Activated CD4-positive, CD25-positive, alpha-beta regulatory T cell (primary cell): ENCODE measurements around the gene HOXA13.

ENCODE experiments used
- DNase-seq, 4 experiments: peaks; one replicate each; lab custom pipeline; 2025; lab: John Stamatoyannopoulos, UW

The HOXA13 gene

GRCh38 chr7:27207348-27207985, 7.6 kb upstream of the HOXA13 start:
- no peak for DNase-seq

- no peak for DNase-seq
Observed at GRCh38 chr7:27205325-27206280, 5.7 kb upstream of the HOXA13 start.

- no peak for DNase-seq
Observed at GRCh38 chr7:27204851-27205322, 5.0 kb upstream of the HOXA13 start.

- no peak for DNase-seq
Observed at GRCh38 chr7:27203964-27204594, 4.2 kb upstream of the HOXA13 start.

- DNase-seq = no peak
Observed at GRCh38 chr7:27203365-27203953, 3.6 kb upstream of the HOXA13 start.

- no peak for DNase-seq
Observed at GRCh38 chr7:27202862-27203134, 2.9 kb upstream of the HOXA13 start.

GRCh38 chr7:27202018-27202861, 2.3 kb upstream of the HOXA13 start:
- no peak for DNase-seq

GRCh38 chr7:27201580-27202017, 1.7 kb upstream of the HOXA13 start:
- DNase-seq = no peak

- no peak for DNase-seq
Observed at GRCh38 chr7:27200761-27201579, 1.1 kb upstream of the HOXA13 start.

GRCh38 chr7:27198871-27199801, 755 bp downstream of the HOXA13 start:
- DNase-seq = no peak

- DNase-seq = no peak
Observed at GRCh38 chr7:27198138-27198841, 1.6 kb downstream of the HOXA13 start.

GRCh38 chr7:27197137-27198042, 2.5 kb downstream of the HOXA13 start:
- DNase-seq = no peak

GRCh38 chr7:27196287-27196767, 3.6 kb downstream of the HOXA13 start:
- peak; percentile 62 to 76 (median 64) for DNase-seq

- no peak for DNase-seq
Observed at GRCh38 chr7:27194686-27195379, 5.1 kb downstream of the HOXA13 start.

GRCh38 chr7:27194002-27194352, 5.9 kb downstream of the HOXA13 start:
- DNase-seq = no peak

GRCh38 chr7:27193335-27194001, 6.4 kb downstream of the HOXA13 start:
- DNase-seq = no peak
